ENCODE results near the gene MAP4K4.
A peak's percentile ranks its signal among the peaks of the same experiment; 100 is the strongest.
"Not testable (repeated sequence)": the region's sequence is repeated elsewhere in the genome, so short reads cannot be mapped to it uniquely, and the experiment has no call there.

The MAP4K4 gene

DNA sequence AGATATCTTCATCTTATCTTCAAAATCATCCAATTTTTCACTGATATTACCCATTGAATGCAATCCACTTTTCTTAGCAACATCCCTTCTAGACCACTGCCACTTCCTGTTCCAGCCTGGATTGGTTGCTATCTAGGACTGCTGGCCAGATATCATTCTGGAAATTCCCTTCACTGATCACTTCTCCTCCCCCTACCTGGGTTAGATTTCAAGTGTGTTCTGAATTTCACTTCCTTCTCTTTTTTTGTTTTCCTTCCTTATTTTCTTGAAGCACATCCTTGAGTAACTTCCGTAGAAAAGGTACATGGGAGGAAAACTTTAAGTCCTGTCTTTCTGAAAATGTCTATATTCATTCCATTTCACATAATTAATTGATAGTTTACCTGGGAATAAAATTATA is 212.3 kb downstream of the MAP4K4 start:
- Histone ChIP-seq H3K9ac (ENCODE audit: low read length) (no peak overlapping the region), H3K36me3 (replicated peaks; ENCODE audit: insufficient read depth, low read length) (no peaks in the 10 kb centered on the region), H3K9me2 (replicated peaks; ENCODE audit: insufficient read depth, low read length) (no peaks in the 10 kb centered on the region), H3K4me3 (ENCODE audit: low read length) (no peak overlapping the region), H3K27me3 (replicated peaks; ENCODE audit: insufficient read depth, low read length) (no peaks in the 10 kb centered on the region), H2AFZ (ENCODE audit: low read length) (no peak overlapping the region), H3K4me2 (ENCODE audit: low read depth, low read length) (no peak overlapping the region), H3K79me2 (ENCODE audit: low read length) (no peaks in the 10 kb centered on the region), H3K27ac (ENCODE audit: low read length) (no peak overlapping the region), H3K9me3 (replicated peaks; ENCODE audit: insufficient read depth, low read length) (no peaks in the 10 kb centered on the region), H3K4me1 (ENCODE audit: low read length) (no peaks in the 10 kb centered on the region), H4K20me1 (ENCODE audit: insufficient read depth, low read length) (no peaks in the 10 kb centered on the region), H3F3A (ENCODE audit: insufficient read depth, low read length) (no peaks in the 10 kb centered on the region)
- DNase-seq: no peak
- TF ChIP-seq, protein P1, sequence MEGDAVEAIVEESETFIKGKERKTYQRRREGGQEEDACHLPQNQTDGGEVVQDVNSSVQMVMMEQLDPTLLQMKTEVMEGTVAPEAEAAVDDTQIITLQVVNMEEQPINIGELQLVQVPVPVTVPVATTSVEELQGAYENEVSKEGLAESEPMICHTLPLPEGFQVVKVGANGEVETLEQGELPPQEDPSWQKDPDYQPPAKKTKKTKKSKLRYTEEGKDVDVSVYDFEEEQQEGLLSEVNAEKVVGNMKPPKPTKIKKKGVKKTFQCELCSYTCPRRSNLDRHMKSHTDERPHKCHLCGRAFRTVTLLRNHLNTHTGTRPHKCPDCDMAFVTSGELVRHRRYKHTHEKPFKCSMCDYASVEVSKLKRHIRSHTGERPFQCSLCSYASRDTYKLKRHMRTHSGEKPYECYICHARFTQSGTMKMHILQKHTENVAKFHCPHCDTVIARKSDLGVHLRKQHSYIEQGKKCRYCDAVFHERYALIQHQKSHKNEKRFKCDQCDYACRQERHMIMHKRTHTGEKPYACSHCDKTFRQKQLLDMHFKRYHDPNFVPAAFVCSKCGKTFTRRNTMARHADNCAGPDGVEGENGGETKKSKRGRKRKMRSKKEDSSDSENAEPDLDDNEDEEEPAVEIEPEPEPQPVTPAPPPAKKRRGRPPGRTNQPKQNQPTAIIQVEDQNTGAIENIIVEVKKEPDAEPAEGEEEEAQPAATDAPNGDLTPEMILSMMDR (IDR thresholded peaks at IDR 0.05; ENCODE audit: low read length): no peak
- TF ChIP-seq EZH2phosphoT487 (IDR thresholded peaks at IDR 0.05; ENCODE audit: low read length): no peak

DNA sequence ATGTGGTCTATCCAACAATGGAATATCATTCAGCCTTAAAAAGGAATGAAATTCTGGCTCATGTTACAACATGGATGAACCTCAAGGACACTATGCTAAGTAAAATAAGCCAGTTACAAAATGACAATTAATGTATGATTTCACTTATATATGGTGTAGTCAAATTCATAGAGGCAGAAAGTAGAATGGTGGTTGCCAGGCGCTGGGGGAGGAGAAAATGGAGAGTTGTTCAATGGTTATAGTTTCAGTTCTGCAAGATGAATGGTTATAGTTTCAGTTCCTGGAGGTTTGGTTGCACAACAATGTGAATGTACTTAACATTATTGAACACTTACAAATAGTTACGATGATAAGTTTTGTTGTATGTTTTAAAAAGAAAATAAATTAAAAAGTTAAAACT is 215.0 kb downstream of the MAP4K4 start:
- H3K9me3 ChIP-seq (replicated peaks; ENCODE audit: insufficient read depth, low read length): no peaks in the 10 kb centered on the region
- DNase-seq: peak; percentile 59
- no peaks in the 10 kb centered on the region for H3K4me1 ChIP-seq (ENCODE audit: low read length)
- H3F3A ChIP-seq (ENCODE audit: insufficient read depth, low read length): no peaks in the 10 kb centered on the region
- H4K20me1 ChIP-seq (ENCODE audit: insufficient read depth, low read length): no peaks in the 10 kb centered on the region
- H3K4me3 ChIP-seq (ENCODE audit: low read length): no peak overlapping the region
- H2AFZ ChIP-seq (ENCODE audit: low read length): no peak overlapping the region
- no peaks in the 10 kb centered on the region for H3K79me2 ChIP-seq (ENCODE audit: low read length)
- no peaks in the 10 kb centered on the region for H3K27me3 ChIP-seq (replicated peaks; ENCODE audit: insufficient read depth, low read length)
- TF ChIP-seq, protein P1 (IDR thresholded peaks at IDR 0.05; ENCODE audit: low read length): no peak
- TF ChIP-seq EZH2 (optimal IDR thresholded peaks at IDR 0.05; ENCODE audit: low read depth, low read length) (no peak), EZH2phosphoT487 (IDR thresholded peaks at IDR 0.05; ENCODE audit: low read length) (no peak)
- no peak overlapping the region for H3K27ac ChIP-seq (ENCODE audit: low read length)
- H3K9me2 ChIP-seq (replicated peaks; ENCODE audit: insufficient read depth, low read length): no peaks in the 10 kb centered on the region
- no peak overlapping the region for H3K9ac ChIP-seq (ENCODE audit: low read length)
- H3K4me2 ChIP-seq (ENCODE audit: low read depth, low read length): no peak overlapping the region
- H3K36me3 ChIP-seq (replicated peaks; ENCODE audit: insufficient read depth, low read length): no peaks in the 10 kb centered on the region

GRCh38 chr2:101921319-101921952 is 223.9 kb downstream of the MAP4K4 start:
- H3K4me3 ChIP-seq (ENCODE audit: low read length): no peak overlapping the region
- no peak overlapping the region for H2AFZ ChIP-seq (ENCODE audit: low read length)
- no peaks in the 10 kb centered on the region for H3K9me3 ChIP-seq (replicated peaks; ENCODE audit: insufficient read depth, low read length)
- H3K4me1 ChIP-seq (ENCODE audit: low read length): no peaks in the 10 kb centered on the region
- TF ChIP-seq EZH2phosphoT487 (IDR thresholded peaks at IDR 0.05; ENCODE audit: low read length): no peak
- TF ChIP-seq EZH2 (optimal IDR thresholded peaks at IDR 0.05; ENCODE audit: low read depth, low read length): no peak
- no peaks in the 10 kb centered on the region for H4K20me1 ChIP-seq (ENCODE audit: insufficient read depth, low read length)
- no peak overlapping the region for H3K4me2 ChIP-seq (ENCODE audit: low read depth, low read length)
- no peak overlapping the region for H3K27ac ChIP-seq (ENCODE audit: low read length)
- H3K79me2 ChIP-seq (ENCODE audit: low read length): no peaks in the 10 kb centered on the region
- no peaks in the 10 kb centered on the region for H3K9me2 ChIP-seq (replicated peaks; ENCODE audit: insufficient read depth, low read length)
- H3K36me3 ChIP-seq (replicated peaks; ENCODE audit: insufficient read depth, low read length): no peaks in the 10 kb centered on the region
- DNase-seq: no peak
- no peaks in the 10 kb centered on the region for H3F3A ChIP-seq (ENCODE audit: insufficient read depth, low read length)
- no peaks in the 10 kb centered on the region for H3K27me3 ChIP-seq (replicated peaks; ENCODE audit: insufficient read depth, low read length)
- H3K9ac ChIP-seq (ENCODE audit: low read length): no peak overlapping the region

DNA sequence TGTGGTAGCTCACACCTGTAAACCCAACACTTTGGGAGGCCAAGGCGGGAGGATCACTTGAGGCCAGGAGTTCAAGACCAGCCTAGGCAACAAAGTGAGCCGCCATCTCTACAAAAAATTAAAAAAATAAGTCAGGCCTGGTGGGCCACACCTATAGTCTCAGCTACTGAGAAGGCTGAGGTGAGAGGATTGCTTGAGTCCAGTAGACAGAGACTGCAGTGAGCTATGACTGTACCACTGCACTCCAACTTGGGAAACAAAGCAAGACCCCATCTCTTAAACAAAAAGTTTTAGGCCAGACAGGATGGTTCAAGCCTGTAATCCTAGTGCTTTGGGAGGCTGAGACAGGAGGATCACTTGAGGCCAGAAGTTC is 224.4 kb downstream of the MAP4K4 start:
- no peak overlapping the region for H3K27ac ChIP-seq (ENCODE audit: low read length)
- H3K79me2 ChIP-seq (ENCODE audit: low read length): no peaks in the 10 kb centered on the region
- H4K20me1 ChIP-seq (ENCODE audit: insufficient read depth, low read length): no peaks in the 10 kb centered on the region
- no peak for DNase-seq
- no peak for TF ChIP-seq EZH2phosphoT487 (IDR thresholded peaks at IDR 0.05; ENCODE audit: low read length)
- TF ChIP-seq, protein P1 (IDR thresholded peaks at IDR 0.05; ENCODE audit: low read length): no peak
- TF ChIP-seq EZH2 (optimal IDR thresholded peaks at IDR 0.05; ENCODE audit: low read depth, low read length): no peak
- H3K4me2 ChIP-seq (ENCODE audit: low read depth, low read length): no peak overlapping the region
- no peaks in the 10 kb centered on the region for H3K9me3 ChIP-seq (replicated peaks; ENCODE audit: insufficient read depth, low read length)
- H3F3A ChIP-seq (ENCODE audit: insufficient read depth, low read length): no peaks in the 10 kb centered on the region
- H3K4me3 ChIP-seq (ENCODE audit: low read length): no peak overlapping the region
- H3K27me3 ChIP-seq (replicated peaks; ENCODE audit: insufficient read depth, low read length): no peaks in the 10 kb centered on the region
- no peak overlapping the region for H2AFZ ChIP-seq (ENCODE audit: low read length)
- no peak overlapping the region for H3K9ac ChIP-seq (ENCODE audit: low read length)
- no peaks in the 10 kb centered on the region for H3K4me1 ChIP-seq (ENCODE audit: low read length)
- H3K36me3 ChIP-seq (replicated peaks; ENCODE audit: insufficient read depth, low read length): no peaks in the 10 kb centered on the region
- no peaks in the 10 kb centered on the region for H3K9me2 ChIP-seq (replicated peaks; ENCODE audit: insufficient read depth, low read length)

GRCh38 chr2:101924311-101924710 is 226.8 kb downstream of the MAP4K4 start:
- H3F3A ChIP-seq (ENCODE audit: insufficient read depth, low read length); H3K9me3 ChIP-seq (replicated peaks; ENCODE audit: insufficient read depth, low read length); H3K27ac ChIP-seq (ENCODE audit: low read length); H3K4me3 ChIP-seq (ENCODE audit: low read length); H3K9ac ChIP-seq (ENCODE audit: low read length); H3K36me3 ChIP-seq (replicated peaks; ENCODE audit: insufficient read depth, low read length); H3K27me3 ChIP-seq (replicated peaks; ENCODE audit: insufficient read depth, low read length); H2AFZ ChIP-seq (ENCODE audit: low read length); H3K4me2 ChIP-seq (ENCODE audit: low read depth, low read length); H3K9me2 ChIP-seq (replicated peaks; ENCODE audit: insufficient read depth, low read length); H3K4me1 ChIP-seq (ENCODE audit: low read length); H3K79me2 ChIP-seq (ENCODE audit: low read length); H4K20me1 ChIP-seq (ENCODE audit: insufficient read depth, low read length); DNase-seq: not testable (repeated sequence)
